Esophagus squamous epithelium (tissue), 4 donors: ENCODE measurements around the gene MECP2.

Experiments used
- POLR2A ChIP-seq, 4 donors: fragments of 450-650 bp; IDR thresholded peaks; one replicate each; pipeline ENCODE4 v1.6.1; 2017; ENCODE audit warnings: antibody characterized with exemption in 4 of 4, mild to moderate bottlenecking in 4 of 4, moderate library complexity in 3 of 4
- TF ChIP-seq, protein P1 (sequence below), 6 experiments: fragments of 450-650 bp in 4 of 6; fragments of 200-600 bp in 2 of 6; sonication (generic) in 2 of 6; IDR thresholded peaks; one replicate each; pipeline ENCODE4 v1.5.1; 2016 to 2019; ENCODE audit warnings: antibody characterized with exemption in 6 of 6, mild to moderate bottlenecking in 4 of 6, moderate library complexity in 4 of 6

DNA sequence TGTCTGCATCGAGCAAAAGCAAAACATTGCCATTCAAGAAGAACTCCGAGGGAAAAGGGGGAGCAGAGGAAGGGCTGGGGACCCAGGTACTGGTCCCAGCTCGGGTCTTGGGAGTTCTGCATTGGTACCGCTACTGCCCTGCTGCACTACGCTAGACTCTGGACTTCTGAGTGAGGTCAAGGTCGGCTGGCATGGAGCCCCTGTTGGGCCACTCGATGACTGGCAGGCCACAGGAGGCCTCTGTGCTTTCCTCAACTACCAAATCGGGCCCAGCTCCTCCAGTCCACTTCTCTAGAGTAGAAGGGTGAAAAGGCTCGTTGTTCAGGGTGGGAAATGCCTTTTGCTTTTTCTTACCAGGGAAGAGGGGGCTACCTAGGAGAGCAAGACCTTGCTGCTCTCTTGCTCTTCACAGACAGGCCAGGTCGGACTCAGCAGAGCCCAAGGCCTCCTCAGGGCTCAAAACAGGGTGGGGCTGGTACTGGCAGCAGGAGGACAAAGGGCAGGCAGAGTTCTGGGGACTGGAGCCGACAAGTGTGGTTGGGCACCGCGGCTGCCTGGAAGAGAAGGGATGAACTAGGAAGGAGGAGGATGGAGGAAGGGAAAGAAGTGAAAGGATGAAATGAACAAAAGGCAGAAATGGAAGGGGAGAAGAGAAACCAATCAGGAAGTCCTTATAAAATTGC lies 68.9 kb downstream of the MECP2 start:
- TF ChIP-seq, protein P1, sequence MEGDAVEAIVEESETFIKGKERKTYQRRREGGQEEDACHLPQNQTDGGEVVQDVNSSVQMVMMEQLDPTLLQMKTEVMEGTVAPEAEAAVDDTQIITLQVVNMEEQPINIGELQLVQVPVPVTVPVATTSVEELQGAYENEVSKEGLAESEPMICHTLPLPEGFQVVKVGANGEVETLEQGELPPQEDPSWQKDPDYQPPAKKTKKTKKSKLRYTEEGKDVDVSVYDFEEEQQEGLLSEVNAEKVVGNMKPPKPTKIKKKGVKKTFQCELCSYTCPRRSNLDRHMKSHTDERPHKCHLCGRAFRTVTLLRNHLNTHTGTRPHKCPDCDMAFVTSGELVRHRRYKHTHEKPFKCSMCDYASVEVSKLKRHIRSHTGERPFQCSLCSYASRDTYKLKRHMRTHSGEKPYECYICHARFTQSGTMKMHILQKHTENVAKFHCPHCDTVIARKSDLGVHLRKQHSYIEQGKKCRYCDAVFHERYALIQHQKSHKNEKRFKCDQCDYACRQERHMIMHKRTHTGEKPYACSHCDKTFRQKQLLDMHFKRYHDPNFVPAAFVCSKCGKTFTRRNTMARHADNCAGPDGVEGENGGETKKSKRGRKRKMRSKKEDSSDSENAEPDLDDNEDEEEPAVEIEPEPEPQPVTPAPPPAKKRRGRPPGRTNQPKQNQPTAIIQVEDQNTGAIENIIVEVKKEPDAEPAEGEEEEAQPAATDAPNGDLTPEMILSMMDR (IDR thresholded peaks at IDR 0.05), result no peak
- no peak for TF ChIP-seq POLR2A (IDR thresholded peaks at IDR 0.05)
